SK-N-SH treated with all-trans-retinoic acid at 6 μM for 48 hours (cell line): ENCODE measurements around the gene SLC12A8.

Experiments used
- ZFP3 ChIP-seq: fragments of 250-450 bp; sonication (Bioruptor Pico); IDR thresholded peaks from 2 replicates; pipeline ENCODE4 v1.5.0; 2020; ENCODE audit warnings: mild to moderate bottlenecking, moderate library complexity
- ZFP30 ChIP-seq: fragments of 450-650 bp; formaldehyde crosslinking; IDR thresholded peaks from 2 replicates; pipeline ENCODE4 v1.5.0; 2022; ENCODE audit warnings: mild to moderate bottlenecking, moderate library complexity
- ZNF8 ChIP-seq: fragments of 450-650 bp; formaldehyde crosslinking; IDR thresholded peaks from 2 replicates; pipeline ENCODE4 v1.5.0; 2020; ENCODE audit warnings: mild to moderate bottlenecking, moderate library complexity
- TF ChIP-seq, protein P1 (sequence below): fragments of 250-450 bp; sonication (Bioruptor Pico); IDR thresholded peaks from 2 replicates; pipeline ENCODE4 v1.5.0; 2020; ENCODE audit warnings: mild to moderate bottlenecking, moderate library complexity

DNA sequence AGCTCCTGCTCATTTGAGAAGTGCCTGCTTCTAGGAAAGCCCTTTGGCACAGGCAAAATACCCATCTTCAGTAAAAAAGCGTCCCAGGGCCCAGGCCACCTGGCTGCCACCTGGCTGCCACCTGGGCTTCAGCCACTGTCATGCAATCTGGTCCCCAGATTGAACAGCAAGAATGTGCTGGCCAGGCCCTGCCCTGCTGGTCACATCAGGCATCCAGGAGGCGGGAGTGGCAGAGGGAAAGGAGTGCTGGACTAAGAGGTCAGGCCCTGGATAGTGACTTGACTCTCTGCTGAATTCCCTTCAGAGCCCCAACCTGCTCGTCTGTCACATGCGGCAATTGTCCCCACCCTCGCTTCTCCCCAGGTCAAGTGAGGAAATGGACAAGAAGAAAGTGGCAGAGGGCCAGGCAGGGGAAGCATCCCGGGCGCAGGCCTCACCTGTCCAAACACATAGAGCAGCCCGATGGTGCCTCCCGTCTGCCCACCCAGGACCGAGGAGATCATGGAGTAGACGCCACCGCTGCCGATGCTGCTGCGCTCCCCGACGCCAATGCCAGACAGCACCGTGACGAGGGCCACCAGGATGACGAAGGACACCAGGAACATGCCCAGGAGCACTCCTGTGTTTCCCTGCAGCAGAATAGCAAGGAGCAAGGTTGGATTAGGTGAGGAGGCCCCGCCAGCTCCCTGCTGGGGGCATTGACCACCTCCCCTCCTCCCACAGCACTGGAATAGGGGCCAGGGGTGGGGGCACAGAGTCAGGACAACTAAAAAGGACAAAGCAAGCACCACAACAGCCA is 25.5 kb downstream of the SLC12A8 start:
- TF ChIP-seq ZFP3 (CRISPR knock-in tag) (no peak), ZFP30 (CRISPR knock-in tag) (no peak), ZNF8 (no peak)
- TF ChIP-seq, protein P1, sequence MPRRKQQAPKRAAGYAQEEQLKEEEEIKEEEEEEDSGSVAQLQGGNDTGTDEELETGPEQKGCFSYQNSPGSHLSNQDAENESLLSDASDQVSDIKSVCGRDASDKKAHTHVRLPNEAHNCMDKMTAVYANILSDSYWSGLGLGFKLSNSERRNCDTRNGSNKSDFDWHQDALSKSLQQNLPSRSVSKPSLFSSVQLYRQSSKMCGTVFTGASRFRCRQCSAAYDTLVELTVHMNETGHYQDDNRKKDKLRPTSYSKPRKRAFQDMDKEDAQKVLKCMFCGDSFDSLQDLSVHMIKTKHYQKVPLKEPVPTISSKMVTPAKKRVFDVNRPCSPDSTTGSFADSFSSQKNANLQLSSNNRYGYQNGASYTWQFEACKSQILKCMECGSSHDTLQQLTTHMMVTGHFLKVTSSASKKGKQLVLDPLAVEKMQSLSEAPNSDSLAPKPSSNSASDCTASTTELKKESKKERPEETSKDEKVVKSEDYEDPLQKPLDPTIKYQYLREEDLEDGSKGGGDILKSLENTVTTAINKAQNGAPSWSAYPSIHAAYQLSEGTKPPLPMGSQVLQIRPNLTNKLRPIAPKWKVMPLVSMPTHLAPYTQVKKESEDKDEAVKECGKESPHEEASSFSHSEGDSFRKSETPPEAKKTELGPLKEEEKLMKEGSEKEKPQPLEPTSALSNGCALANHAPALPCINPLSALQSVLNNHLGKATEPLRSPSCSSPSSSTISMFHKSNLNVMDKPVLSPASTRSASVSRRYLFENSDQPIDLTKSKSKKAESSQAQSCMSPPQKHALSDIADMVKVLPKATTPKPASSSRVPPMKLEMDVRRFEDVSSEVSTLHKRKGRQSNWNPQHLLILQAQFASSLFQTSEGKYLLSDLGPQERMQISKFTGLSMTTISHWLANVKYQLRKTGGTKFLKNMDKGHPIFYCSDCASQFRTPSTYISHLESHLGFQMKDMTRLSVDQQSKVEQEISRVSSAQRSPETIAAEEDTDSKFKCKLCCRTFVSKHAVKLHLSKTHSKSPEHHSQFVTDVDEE (CRISPR knock-in tag), result no peak
